Measurements from ENCODE around the gene KLRK1.
"Not testable (repeated sequence)": the region's sequence is repeated elsewhere in the genome, so short reads cannot be mapped to it uniquely, and the experiment has no call there.

KLRK1 gene

GRCh38 chr12:10354071-10354470, 35.8 kb downstream of the KLRK1 start:
- Histone ChIP-seq H3K9ac (ENCODE audit: low read length) (no peak overlapping the region), H3K9me3 (ENCODE audit: control insufficient read depth, low read length) (no peaks in the 10 kb centered on the region), H3K4me3 (ENCODE audit: low read length) (no peak overlapping the region), H3K27me3 (ENCODE audit: control insufficient read depth, insufficient read depth, low read length) (no peaks in the 10 kb centered on the region), H3K4me1 (ENCODE audit: control insufficient read depth, insufficient read depth, low read length) (no peaks in the 10 kb centered on the region), H3K36me3 (ENCODE audit: control insufficient read depth, insufficient read depth, low read length) (no peaks in the 10 kb centered on the region)

DNA sequence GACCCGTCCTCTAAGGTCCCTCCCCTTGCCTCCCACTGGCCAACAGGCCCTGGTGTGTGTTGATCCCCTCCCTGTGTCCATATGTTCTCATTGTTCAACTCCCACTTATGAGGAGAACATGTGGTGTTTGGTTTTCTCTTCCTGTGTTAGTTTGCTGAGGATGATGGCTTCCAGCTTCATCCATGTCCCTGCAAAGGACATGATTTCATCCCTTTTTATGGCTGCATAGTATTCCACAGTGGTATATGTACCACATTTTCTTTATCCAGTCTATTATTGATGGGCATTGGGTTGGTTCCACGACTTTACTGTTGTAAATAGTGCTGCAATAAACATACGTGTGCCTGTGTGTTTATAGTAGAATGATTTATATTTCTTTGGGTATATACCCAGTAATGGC, 38.4 kb downstream of the KLRK1 start:
- not testable (repeated sequence) for H3K27me3 ChIP-seq (ENCODE audit: control insufficient read depth, insufficient read depth, low read length); H3K9ac ChIP-seq (ENCODE audit: low read length); H3K36me3 ChIP-seq (ENCODE audit: control insufficient read depth, insufficient read depth, low read length); H3K4me1 ChIP-seq (ENCODE audit: control insufficient read depth, insufficient read depth, low read length); H3K9me3 ChIP-seq (ENCODE audit: control insufficient read depth, low read length); H3K4me3 ChIP-seq (ENCODE audit: low read length)

DNA sequence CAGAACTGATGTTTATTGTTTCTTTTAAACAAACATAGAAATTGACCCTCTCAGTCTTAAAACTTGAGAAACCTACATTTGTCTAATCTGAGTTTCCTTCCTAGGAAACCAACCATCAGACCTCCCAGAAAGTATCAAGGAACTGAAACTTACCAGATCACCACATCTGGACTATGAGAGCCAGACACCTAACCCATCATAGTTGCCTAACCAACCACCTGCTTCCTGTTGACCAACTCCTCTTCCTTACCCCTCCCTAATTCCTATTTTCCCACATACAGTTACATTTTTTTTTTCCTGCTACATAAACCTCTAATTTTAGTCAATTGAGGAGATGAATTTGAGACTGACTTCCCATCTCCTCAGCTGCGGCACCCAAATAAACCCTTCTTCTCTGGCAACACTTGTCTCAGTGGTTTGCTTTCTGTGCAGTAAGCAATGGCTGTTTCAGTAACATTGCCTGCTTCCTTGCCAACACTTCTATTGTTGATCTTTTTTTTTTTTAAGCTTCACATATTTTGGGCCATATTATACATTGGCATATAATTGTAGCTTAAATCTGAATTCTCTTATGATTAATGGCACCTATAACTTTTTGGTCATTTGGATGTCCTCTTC, 47.8 kb downstream of the KLRK1 start:
- no peaks in the 10 kb centered on the region for H3K27me3 ChIP-seq (ENCODE audit: control insufficient read depth, insufficient read depth, low read length)
- no peaks in the 10 kb centered on the region for H3K9me3 ChIP-seq (ENCODE audit: control insufficient read depth, low read length)
- H3K4me1 ChIP-seq (ENCODE audit: control insufficient read depth, insufficient read depth, low read length), result no peaks in the 10 kb centered on the region
- H3K36me3 ChIP-seq (ENCODE audit: control insufficient read depth, insufficient read depth, low read length), result no peaks in the 10 kb centered on the region
- H3K9ac ChIP-seq (ENCODE audit: low read length), result no peak overlapping the region
- H3K4me3 ChIP-seq (ENCODE audit: low read length), result no peak overlapping the region

DNA sequence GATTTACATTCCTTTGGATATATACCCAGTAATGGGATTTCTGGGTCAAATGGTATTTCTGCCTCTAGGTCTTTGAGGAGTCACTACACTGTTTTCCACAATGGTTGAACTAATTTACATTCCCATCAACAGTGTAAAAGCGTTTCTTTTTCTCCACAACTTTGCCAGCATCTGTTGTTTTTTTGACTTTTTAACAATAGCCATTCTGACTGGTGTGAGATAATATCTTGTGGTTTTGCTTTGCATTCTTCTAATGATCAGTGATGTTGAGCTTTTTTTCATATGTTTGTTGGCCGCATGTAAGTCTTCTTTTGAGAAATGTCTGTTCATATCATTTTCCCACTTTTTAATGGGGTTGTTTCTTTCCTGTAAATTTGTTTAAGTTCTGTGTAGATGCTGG, 48.9 kb downstream of the KLRK1 start:
- not testable (repeated sequence) for H3K27me3 ChIP-seq (ENCODE audit: control insufficient read depth, insufficient read depth, low read length); H3K9me3 ChIP-seq (ENCODE audit: control insufficient read depth, low read length); H3K9ac ChIP-seq (ENCODE audit: low read length); H3K4me3 ChIP-seq (ENCODE audit: low read length); H3K36me3 ChIP-seq (ENCODE audit: control insufficient read depth, insufficient read depth, low read length); H3K4me1 ChIP-seq (ENCODE audit: control insufficient read depth, insufficient read depth, low read length)

- Histone ChIP-seq H3K27me3 (ENCODE audit: control insufficient read depth, insufficient read depth, low read length) (no peaks in the 10 kb centered on the region), H3K4me1 (ENCODE audit: control insufficient read depth, insufficient read depth, low read length) (no peaks in the 10 kb centered on the region), H3K4me3 (ENCODE audit: low read length) (no peak overlapping the region), H3K9ac (ENCODE audit: low read length) (no peak overlapping the region), H3K9me3 (ENCODE audit: control insufficient read depth, low read length) (no peaks in the 10 kb centered on the region), H3K36me3 (ENCODE audit: control insufficient read depth, insufficient read depth, low read length) (no peaks in the 10 kb centered on the region)
These were observed 50.6 kb downstream of the KLRK1 start for GRCh38 chr12:10339053-10339840.

GRCh38 chr12:10338470-10338869, 51.4 kb downstream of the KLRK1 start:
- not testable (repeated sequence) for H3K9ac ChIP-seq (ENCODE audit: low read length); H3K4me3 ChIP-seq (ENCODE audit: low read length); H3K9me3 ChIP-seq (ENCODE audit: control insufficient read depth, low read length); H3K27me3 ChIP-seq (ENCODE audit: control insufficient read depth, insufficient read depth, low read length); H3K36me3 ChIP-seq (ENCODE audit: control insufficient read depth, insufficient read depth, low read length); H3K4me1 ChIP-seq (ENCODE audit: control insufficient read depth, insufficient read depth, low read length)

- H3K4me1 ChIP-seq (ENCODE audit: control insufficient read depth, insufficient read depth, low read length); H3K9me3 ChIP-seq (ENCODE audit: control insufficient read depth, low read length); H3K9ac ChIP-seq (ENCODE audit: low read length); H3K27me3 ChIP-seq (ENCODE audit: control insufficient read depth, insufficient read depth, low read length); H3K4me3 ChIP-seq (ENCODE audit: low read length); H3K36me3 ChIP-seq (ENCODE audit: control insufficient read depth, insufficient read depth, low read length): not testable (repeated sequence)
These were observed 53.6 kb downstream of the KLRK1 start for GRCh38 chr12:10336196-10336595.

- Histone ChIP-seq H3K27me3 (ENCODE audit: control insufficient read depth, insufficient read depth, low read length) (no peaks in the 10 kb centered on the region), H3K9me3 (ENCODE audit: control insufficient read depth, low read length) (no peaks in the 10 kb centered on the region), H3K9ac (ENCODE audit: low read length) (no peak overlapping the region)
These were observed 58.1 kb downstream of the KLRK1 start for GRCh38 chr12:10331642-10332239.

DNA sequence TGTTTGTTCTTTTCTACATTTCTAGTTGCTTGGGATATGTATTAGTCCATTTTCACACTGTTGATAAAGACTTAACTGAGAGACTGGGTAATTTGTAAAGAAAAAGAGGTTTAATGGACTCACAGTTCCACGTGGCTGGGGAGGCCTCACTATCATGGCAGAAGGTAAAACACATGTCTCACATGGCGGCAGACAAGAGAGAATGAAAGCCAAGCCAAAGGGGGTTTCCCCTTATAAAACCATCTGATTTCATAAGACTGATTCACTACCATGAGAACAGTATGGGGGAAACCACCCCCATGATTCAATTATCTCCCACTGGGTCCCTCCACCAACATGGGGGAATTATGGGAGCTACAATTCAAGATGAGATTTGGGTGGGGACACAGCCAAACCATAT, 61.1 kb downstream of the KLRK1 start:
- H3K36me3 ChIP-seq (ENCODE audit: control insufficient read depth, insufficient read depth, low read length); H3K9me3 ChIP-seq (ENCODE audit: control insufficient read depth, low read length); H3K4me3 ChIP-seq (ENCODE audit: low read length); H3K4me1 ChIP-seq (ENCODE audit: control insufficient read depth, insufficient read depth, low read length); H3K27me3 ChIP-seq (ENCODE audit: control insufficient read depth, insufficient read depth, low read length); H3K9ac ChIP-seq (ENCODE audit: low read length): not testable (repeated sequence)

More at GRCh38 chr12:10331642-10332239, 58.1 kb downstream of the KLRK1 start:
- Histone ChIP-seq H3K36me3 (ENCODE audit: control insufficient read depth, insufficient read depth, low read length) (no peaks in the 10 kb centered on the region), H3K4me3 (ENCODE audit: low read length) (no peak overlapping the region), H3K4me1 (ENCODE audit: control insufficient read depth, insufficient read depth, low read length) (no peaks in the 10 kb centered on the region)
